ENCODE data around the gene BCDIN3D. TPM values are rescaled to one million over a fixed set of nuclear protein-coding genes. Genes with fewer than 3 reads are reported as not detected.

Gene BCDIN3D
- total RNA-seq, 1 donor from 2014 or later, result 3.1 TPM

- Histone ChIP-seq H4K20me1 (ENCODE audit: insufficient read depth, low read length) (no peaks in the 10 kb centered on the region), H3K4me2 (ENCODE audit: low read length) (no peak overlapping the region), H3K4me3 (ENCODE audit: insufficient read depth, low read depth, low read length) (no peak overlapping the region), H3K9me3 (ENCODE audit: insufficient read depth, low read depth, low read length) (no peaks in the 10 kb centered on the region), H3K4me1 (ENCODE audit: insufficient read depth, low read length) (no peaks in the 10 kb centered on the region), H3K36me3 (ENCODE audit: insufficient read depth, low read length) (no peaks in the 10 kb centered on the region), H3K27ac (ENCODE audit: low read depth, low read length) (no peak overlapping the region), H3K27me3 (ENCODE audit: insufficient read depth, low read length) (peaks cover 20% of the 10 kb centered on the region), H2AFZ (ENCODE audit: low read depth, low read length) (no peak overlapping the region), H3K79me2 (ENCODE audit: insufficient read depth, low read length) (no peaks in the 10 kb centered on the region), H3K9ac (ENCODE audit: low read length) (no peak overlapping the region)
- Mint-ChIP-seq H3K27me3 (ENCODE audit: low read depth, unreplicated experiment) (peaks cover 62% of the 10 kb centered on the region), H3K27ac (ENCODE audit: unreplicated experiment) (no peak overlapping the region), H3K9me3 (ENCODE audit: unreplicated experiment) (peaks cover 2% of the 10 kb centered on the region), H3K4me3 (ENCODE audit: unreplicated experiment) (no peak overlapping the region), H3K36me3 (ENCODE audit: low read depth, unreplicated experiment) (no peaks in the 10 kb centered on the region), H3K4me1 (ENCODE audit: low read depth, unreplicated experiment) (peaks cover 6% of the 10 kb centered on the region)
- TF ChIP-seq EZH2 (IDR thresholded peaks at IDR 0.05; ENCODE audit: insufficient read depth, low read length) (no peak), CTCF (IDR thresholded peaks at IDR 0.05; ENCODE audit: insufficient read depth, low read depth, low read length) (no peak)
- FAIRE-seq (no peak), DNase-seq (ENCODE audit: low read depth) (no peak)
Observed at GRCh38 chr12:49887536-49888401, 44.9 kb upstream of the BCDIN3D start.

- Histone ChIP-seq H3K4me2 (ENCODE audit: low read length) (no peak overlapping the region), H3K9me3 (ENCODE audit: insufficient read depth, low read depth, low read length) (no peaks in the 10 kb centered on the region), H3K36me3 (ENCODE audit: insufficient read depth, low read length) (no peaks in the 10 kb centered on the region), H2AFZ (ENCODE audit: low read depth, low read length) (no peak overlapping the region), H3K4me3 (ENCODE audit: insufficient read depth, low read depth, low read length) (no peak overlapping the region), H3K27ac (ENCODE audit: low read depth, low read length) (no peak overlapping the region), H3K4me1 (ENCODE audit: insufficient read depth, low read length) (no peaks in the 10 kb centered on the region), H4K20me1 (ENCODE audit: insufficient read depth, low read length) (no peaks in the 10 kb centered on the region), H3K27me3 (ENCODE audit: insufficient read depth, low read length) (peaks cover 17% of the 10 kb centered on the region), H3K79me2 (ENCODE audit: insufficient read depth, low read length) (no peaks in the 10 kb centered on the region), H3K9ac (ENCODE audit: low read length) (no peak overlapping the region)
- peaks cover 2% of the 10 kb centered on the region for H3K9me3 Mint-ChIP-seq (ENCODE audit: unreplicated experiment)
- no peak overlapping the region for H3K4me3 Mint-ChIP-seq (ENCODE audit: unreplicated experiment)
- TF ChIP-seq EZH2 (IDR thresholded peaks at IDR 0.05; ENCODE audit: insufficient read depth, low read length) (no peak), CTCF (IDR thresholded peaks at IDR 0.05; ENCODE audit: insufficient read depth, low read depth, low read length) (no peak)
- DNase-seq (ENCODE audit: low read depth) (no peak), FAIRE-seq (no peak)
- H3K27me3 Mint-ChIP-seq (ENCODE audit: low read depth, unreplicated experiment), result peaks cover 58% of the 10 kb centered on the region
- H3K4me1 Mint-ChIP-seq (ENCODE audit: low read depth, unreplicated experiment), result peaks cover 10% of the 10 kb centered on the region
- no peaks in the 10 kb centered on the region for H3K36me3 Mint-ChIP-seq (ENCODE audit: low read depth, unreplicated experiment)
- no peak overlapping the region for H3K27ac Mint-ChIP-seq (ENCODE audit: unreplicated experiment)
Observed at GRCh38 chr12:49887091-49887490, 44.2 kb upstream of the BCDIN3D start.

Measured in astrocyte (in vitro differentiated cells and primary cell).